ENCODE data around the gene EIF4E. TPM values are rescaled to one million over a fixed set of nuclear protein-coding genes. Genes with fewer than 3 reads are reported as not detected.

Gene EIF4E
- total RNA-seq, 4 donors from 2014 or later, result 35.7 to 67.5 (median 56.0) TPM

DNA sequence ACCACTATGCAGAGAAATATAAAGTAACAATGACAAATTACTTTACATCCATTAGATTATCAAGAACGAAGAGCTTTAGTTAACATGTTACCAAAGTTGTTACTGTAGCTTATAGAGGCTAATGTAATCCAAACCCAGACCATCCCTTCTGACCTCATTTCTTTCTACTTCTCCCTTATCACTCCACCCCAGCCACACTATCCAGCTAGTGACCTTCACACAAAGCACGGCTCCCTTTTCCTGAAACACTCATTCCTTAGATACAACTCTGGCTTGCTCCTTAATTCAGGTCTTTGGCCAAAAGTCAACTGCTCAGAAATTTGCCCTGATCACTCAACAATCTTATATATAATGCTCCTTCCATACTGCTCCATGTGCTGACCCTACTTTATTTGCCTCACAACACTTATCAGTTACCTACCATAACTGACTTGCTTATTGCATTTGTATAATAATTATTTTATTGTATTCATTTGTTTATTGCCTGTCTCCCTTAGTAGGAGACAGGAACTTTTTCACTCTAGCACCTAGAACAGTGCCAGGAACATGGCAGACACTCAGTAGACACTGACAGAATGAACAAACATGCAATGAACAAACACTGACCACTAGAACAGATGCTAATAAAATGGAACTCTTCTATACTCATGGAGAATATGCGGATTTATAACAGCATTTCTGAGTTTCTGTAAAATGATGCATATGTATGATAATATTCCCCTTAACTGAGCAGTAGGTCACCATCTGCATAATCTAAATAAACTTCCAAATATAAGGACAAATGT, 67.6 kb downstream of the EIF4E start:
- intact Hi-C loops (cut with DNase I; ENCODE audit: low total_unique reads), result no loop called here
- no peaks in the 10 kb centered on the region for H3K36me3 ChIP-seq
- no peak for DNase-seq
- TF ChIP-seq POLR2A (IDR thresholded peaks at IDR 0.05), result no peak
- TF ChIP-seq, protein P1, sequence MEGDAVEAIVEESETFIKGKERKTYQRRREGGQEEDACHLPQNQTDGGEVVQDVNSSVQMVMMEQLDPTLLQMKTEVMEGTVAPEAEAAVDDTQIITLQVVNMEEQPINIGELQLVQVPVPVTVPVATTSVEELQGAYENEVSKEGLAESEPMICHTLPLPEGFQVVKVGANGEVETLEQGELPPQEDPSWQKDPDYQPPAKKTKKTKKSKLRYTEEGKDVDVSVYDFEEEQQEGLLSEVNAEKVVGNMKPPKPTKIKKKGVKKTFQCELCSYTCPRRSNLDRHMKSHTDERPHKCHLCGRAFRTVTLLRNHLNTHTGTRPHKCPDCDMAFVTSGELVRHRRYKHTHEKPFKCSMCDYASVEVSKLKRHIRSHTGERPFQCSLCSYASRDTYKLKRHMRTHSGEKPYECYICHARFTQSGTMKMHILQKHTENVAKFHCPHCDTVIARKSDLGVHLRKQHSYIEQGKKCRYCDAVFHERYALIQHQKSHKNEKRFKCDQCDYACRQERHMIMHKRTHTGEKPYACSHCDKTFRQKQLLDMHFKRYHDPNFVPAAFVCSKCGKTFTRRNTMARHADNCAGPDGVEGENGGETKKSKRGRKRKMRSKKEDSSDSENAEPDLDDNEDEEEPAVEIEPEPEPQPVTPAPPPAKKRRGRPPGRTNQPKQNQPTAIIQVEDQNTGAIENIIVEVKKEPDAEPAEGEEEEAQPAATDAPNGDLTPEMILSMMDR (IDR thresholded peaks at IDR 0.05 in 4 of 5, conservative IDR thresholded peaks at IDR 0.05 in 1 of 5), result no peak
- no peaks in the 10 kb centered on the region for H3K9me3 ChIP-seq
- no peaks in the 10 kb centered on the region for H3K4me1 ChIP-seq
- no peaks in the 10 kb centered on the region for H3K27me3 ChIP-seq
- no peak for ATAC-seq
- in situ Hi-C loops (cut with MboI; ENCODE audit: low sequenced_read_pairs in 4 of 4), result no loop called here
- H3K27ac ChIP-seq, result no peak overlapping the region
- no peak overlapping the region for H3K4me3 ChIP-seq

DNA sequence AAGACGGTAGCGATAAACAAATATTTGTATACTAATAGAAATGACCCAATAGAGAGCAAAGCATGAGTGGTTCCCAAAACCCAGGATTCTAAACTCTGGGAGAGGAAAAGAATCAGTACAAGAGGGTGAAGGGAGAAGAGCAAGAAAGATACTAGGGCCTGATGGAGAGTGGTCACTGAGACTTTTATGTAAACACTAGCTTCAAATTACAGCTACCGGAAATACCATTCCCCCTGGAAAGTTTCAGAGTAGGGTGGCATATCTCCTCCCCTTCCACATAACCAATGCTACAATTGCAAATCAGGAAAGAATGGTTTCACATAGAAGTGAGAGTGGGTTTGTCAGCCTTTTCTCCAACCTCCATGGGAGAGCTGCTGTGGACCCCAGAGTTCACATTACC, 77.1 kb downstream of the EIF4E start:
- no peaks in the 10 kb centered on the region for H3K4me1 ChIP-seq
- no peak for ATAC-seq
- no peaks in the 10 kb centered on the region for H3K9me3 ChIP-seq
- DNase-seq, result no peak
- no peak overlapping the region for H3K4me3 ChIP-seq
- intact Hi-C loops (cut with DNase I; ENCODE audit: low total_unique reads), result no loop called here
- TF ChIP-seq POLR2A (IDR thresholded peaks at IDR 0.05), result no peak
- TF ChIP-seq, protein P1 (IDR thresholded peaks at IDR 0.05 in 4 of 5, conservative IDR thresholded peaks at IDR 0.05 in 1 of 5), result no peak
- H3K27me3 ChIP-seq, result peaks cover 0 to 3% (median 0%) of the 10 kb centered on the region in 3 donors
- H3K27ac ChIP-seq, result no peak overlapping the region
- in situ Hi-C loops (cut with MboI; ENCODE audit: low sequenced_read_pairs in 4 of 4), result no loop called here
- no peaks in the 10 kb centered on the region for H3K36me3 ChIP-seq

DNA sequence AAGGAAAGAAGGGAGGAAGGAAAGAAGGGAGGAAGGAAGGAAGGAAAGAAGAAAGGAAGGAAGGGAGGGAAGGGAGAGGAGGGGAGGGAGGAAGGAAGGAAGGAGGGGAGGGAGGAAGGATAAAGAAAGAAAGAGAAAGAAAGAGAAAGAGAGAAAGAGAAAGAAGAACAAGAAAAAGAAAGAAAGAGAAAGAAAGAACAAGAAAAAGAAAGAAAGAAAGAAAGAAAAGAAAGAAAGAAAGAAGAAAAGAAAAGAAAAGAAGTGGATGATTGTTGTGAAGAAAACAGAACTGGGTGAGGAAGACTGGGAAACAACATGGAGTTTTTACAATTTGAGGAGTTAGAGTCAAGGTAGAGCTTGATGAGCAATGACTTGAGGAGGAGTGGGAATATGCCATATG, 78.0 kb downstream of the EIF4E start:
- H3K27me3 ChIP-seq, result peaks cover 0 to 3% (median 0%) of the 10 kb centered on the region in 3 donors
- no peak for DNase-seq
- in situ Hi-C loops (cut with MboI; ENCODE audit: low sequenced_read_pairs in 4 of 4) (no loop called here), intact Hi-C loops (cut with DNase I; ENCODE audit: low total_unique reads) (no loop called here)
- no peak overlapping the region for H3K27ac ChIP-seq
- no peaks in the 10 kb centered on the region for H3K4me1 ChIP-seq
- H3K4me3 ChIP-seq, result no peak overlapping the region
- ATAC-seq, result no peak
- H3K9me3 ChIP-seq, result no peaks in the 10 kb centered on the region
- no peaks in the 10 kb centered on the region for H3K36me3 ChIP-seq
- no peak for TF ChIP-seq POLR2A (IDR thresholded peaks at IDR 0.05)
- TF ChIP-seq, protein P1 (IDR thresholded peaks at IDR 0.05 in 4 of 5, conservative IDR thresholded peaks at IDR 0.05 in 1 of 5), result no peak

DNA sequence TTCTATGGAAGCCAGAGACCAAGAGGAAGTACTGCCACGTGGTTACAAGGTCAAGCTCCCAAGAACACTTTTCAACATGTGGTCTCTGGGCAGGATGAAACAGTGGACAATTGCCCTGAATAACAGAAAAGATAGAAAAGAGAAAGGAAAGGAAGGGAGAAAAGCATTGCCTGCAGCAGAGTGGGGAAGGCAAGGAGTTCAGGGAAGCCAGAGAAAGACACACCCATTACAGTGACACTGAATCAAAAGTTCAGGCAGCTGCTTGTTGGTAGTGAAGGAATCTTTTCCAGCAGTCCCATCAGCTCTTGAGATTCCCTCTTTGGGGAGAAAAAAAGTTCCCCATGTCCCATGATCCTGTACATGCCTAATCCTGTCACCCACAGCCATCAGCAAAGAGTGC, 80.5 kb downstream of the EIF4E start:
- in situ Hi-C loops (cut with MboI; ENCODE audit: low sequenced_read_pairs in 4 of 4) (no loop called here), intact Hi-C loops (cut with DNase I; ENCODE audit: low total_unique reads) (no loop called here)
- DNase-seq (no peak), ATAC-seq (no peak)
- H3K36me3 ChIP-seq, result no peaks in the 10 kb centered on the region
- no peaks in the 10 kb centered on the region for H3K4me1 ChIP-seq
- peaks cover 0 to 3% (median 0%) of the 10 kb centered on the region in 3 donors for H3K27me3 ChIP-seq
- H3K27ac ChIP-seq, result no peak overlapping the region
- TF ChIP-seq, protein P1 (IDR thresholded peaks at IDR 0.05 in 4 of 5, conservative IDR thresholded peaks at IDR 0.05 in 1 of 5), result no peak
- TF ChIP-seq POLR2A (IDR thresholded peaks at IDR 0.05), result no peak
- no peaks in the 10 kb centered on the region for H3K9me3 ChIP-seq
- H3K4me3 ChIP-seq, result no peak overlapping the region

Data from gastrocnemius medialis (tissue), 4 donors.